Subcutaneous adipose tissue (tissue), 4 donors: ENCODE data around the gene EPS15. TPM values are rescaled to one million over a fixed set of nuclear protein-coding genes. Genes with fewer than 3 reads are reported as not detected.

ENCODE experiments used
- total RNA-seq, 4 donors: library from RNA; depleted of rRNA; stranded (reverse); fragments of >200 nt; gene quantifications; one replicate each; pipeline ENCODE4 v1.1.0, GENCODE V29; 2016
- TF ChIP-seq, protein P1 (sequence below): fragments of 450-650 bp; IDR thresholded peaks from one replicate; pipeline ENCODE4 v1.5.1; 2016; ENCODE audit warnings: low read depth, mild to moderate bottlenecking, control low read depth, antibody characterized with exemption, moderate library complexity

The EPS15 gene
- total RNA-seq, 4 donors from 2014 or later: 135 to 148 (median 145) TPM

DNA sequence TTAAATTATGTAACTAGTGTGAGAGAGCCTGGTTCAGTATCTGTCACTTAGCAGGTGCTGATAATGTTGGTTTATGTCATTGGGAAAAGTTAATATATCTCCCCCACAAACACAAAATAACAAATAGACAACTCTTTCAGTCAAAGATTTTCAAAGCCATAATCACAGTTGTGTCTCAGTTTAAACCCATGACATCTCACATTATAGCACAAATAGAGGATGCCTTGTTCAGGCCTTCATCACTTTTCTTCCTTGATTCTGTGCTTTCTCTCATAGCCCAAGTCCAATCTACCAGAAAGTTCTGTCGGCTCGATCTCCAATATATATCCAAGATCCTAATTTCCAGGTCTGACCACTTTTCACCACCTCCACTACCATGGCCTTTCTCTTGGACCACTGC is 6.2 kb upstream of the EPS15 start:
- TF ChIP-seq, protein P1, sequence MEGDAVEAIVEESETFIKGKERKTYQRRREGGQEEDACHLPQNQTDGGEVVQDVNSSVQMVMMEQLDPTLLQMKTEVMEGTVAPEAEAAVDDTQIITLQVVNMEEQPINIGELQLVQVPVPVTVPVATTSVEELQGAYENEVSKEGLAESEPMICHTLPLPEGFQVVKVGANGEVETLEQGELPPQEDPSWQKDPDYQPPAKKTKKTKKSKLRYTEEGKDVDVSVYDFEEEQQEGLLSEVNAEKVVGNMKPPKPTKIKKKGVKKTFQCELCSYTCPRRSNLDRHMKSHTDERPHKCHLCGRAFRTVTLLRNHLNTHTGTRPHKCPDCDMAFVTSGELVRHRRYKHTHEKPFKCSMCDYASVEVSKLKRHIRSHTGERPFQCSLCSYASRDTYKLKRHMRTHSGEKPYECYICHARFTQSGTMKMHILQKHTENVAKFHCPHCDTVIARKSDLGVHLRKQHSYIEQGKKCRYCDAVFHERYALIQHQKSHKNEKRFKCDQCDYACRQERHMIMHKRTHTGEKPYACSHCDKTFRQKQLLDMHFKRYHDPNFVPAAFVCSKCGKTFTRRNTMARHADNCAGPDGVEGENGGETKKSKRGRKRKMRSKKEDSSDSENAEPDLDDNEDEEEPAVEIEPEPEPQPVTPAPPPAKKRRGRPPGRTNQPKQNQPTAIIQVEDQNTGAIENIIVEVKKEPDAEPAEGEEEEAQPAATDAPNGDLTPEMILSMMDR: no peak

DNA sequence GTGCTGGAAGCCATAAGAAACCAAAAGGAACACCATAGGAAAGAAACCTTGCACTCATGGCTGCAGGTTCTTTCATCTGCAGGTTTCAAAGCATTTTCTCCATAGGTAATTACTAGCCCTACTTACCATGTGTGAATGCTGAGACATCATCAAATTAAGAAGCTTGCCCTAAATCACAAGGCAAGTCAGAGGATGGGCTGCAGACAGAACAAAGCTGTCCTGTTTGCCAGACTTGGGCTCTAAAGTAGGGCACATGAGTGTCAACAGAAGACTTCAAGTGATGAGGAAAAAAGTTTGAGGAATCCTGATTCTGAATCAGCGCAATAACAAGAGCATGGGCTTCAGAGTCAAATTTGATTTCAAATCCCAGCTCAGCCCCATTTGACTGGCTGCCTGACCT is 5.8 kb upstream of the EPS15 start:
- TF ChIP-seq, protein P1: no peak

DNA sequence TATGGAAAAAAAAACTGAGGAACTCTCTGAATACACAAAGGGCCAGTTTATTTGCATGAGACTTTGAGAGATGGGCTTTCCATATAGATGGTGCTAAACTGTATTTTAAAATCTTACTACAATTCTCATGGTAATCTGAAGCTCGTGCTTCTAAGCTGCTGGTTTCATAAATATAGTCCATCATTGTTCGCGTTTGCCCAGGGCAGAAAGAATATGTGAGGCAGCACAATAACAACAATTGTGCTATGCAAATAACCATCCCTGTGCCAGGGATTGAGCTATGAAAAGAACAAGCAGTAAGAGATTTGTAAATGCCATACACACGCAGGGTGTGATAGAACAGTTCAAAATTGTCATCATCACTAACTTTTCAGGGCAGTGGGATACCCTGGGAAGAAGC is 4.9 kb upstream of the EPS15 start:
- TF ChIP-seq, protein P1: no peak

DNA sequence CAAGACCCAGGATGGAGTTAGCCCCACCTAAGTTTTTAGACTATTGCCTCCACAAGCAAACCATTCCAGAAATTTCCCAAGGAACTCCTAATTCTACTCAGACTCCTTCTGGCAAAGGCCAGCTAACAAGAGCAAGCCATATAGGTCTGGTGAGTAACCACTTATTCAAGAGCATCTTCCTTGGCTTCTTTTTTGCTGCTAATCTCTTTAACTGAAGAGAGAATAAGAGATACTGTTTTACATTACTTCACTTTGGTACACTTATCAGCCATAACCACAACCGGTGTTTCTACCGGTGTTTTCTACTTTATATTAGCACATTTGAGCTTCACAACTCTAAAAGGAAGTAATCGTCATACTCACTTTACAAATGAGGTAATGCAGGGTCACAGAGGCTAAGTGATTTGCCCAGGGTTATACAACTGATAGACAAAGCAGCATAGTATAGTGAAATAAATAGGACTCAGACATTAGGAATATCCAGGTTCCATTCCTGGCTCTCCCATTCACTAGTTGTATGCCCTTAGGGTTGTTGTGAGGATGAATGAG is 1.7 kb upstream of the EPS15 start:
- TF ChIP-seq, protein P1: no peak

DNA sequence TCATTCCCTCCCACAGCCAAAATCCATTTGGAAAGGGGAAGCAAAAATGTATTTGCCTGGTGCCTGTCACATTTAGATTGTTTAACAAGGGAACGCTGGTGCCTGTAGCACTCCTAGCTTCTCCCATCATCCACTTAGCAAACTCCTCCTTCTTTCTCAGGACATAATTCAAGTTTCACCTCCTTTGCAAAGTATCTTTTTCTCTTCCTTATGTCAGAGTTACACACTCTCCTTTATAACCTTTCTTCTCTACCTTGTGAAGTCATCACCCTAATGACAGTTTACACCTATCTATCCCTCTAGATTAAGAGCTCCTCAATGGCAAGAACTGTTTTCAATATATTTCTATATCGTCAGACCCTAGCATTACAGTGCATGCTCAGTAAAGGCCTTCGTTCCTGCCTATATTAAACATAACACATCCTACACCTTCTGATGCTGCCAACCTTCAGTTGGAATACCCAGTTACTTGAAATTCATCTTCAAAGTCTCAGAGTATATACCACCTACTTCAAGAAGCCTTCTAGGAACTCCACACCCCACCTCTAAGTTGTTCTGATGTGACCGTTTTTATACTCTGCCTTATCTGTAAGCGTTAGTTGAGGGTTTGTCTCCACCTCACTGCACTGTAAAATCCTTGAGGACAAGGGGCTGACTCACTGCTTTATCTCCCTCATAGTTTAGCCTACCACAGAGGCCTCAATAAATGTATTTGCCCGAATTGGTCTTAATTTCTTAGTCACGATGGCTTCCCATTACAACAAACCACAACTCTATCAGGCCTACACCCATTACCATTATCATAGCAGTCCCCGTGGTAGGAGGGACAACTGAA is 1.0 kb upstream of the EPS15 start:
- TF ChIP-seq, protein P1: no peak

DNA sequence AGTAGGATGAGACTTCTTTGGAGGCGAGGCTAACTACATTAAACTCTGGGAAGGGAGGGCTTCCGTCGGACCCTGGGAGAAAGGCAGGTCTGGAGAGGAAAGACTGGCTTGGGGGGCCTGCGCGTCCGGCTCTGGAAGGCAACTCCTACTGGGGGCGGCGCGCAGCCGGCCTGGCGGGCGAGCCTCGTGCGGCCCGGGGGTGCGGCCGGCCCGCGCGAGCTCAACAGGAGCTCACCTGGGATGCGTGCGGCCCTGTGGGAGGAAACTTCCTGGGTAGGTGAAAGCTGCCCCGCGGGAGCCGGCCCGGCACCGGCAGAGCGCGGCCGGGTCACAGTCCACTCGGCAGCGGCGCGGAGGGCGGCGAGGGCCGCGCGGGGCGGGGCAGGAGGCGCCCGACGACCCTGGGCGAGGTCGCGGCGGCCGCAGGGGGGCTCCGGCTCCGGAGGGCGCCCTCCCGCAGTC is 449 bp downstream of the EPS15 start:
- TF ChIP-seq, protein P1: no peak

DNA sequence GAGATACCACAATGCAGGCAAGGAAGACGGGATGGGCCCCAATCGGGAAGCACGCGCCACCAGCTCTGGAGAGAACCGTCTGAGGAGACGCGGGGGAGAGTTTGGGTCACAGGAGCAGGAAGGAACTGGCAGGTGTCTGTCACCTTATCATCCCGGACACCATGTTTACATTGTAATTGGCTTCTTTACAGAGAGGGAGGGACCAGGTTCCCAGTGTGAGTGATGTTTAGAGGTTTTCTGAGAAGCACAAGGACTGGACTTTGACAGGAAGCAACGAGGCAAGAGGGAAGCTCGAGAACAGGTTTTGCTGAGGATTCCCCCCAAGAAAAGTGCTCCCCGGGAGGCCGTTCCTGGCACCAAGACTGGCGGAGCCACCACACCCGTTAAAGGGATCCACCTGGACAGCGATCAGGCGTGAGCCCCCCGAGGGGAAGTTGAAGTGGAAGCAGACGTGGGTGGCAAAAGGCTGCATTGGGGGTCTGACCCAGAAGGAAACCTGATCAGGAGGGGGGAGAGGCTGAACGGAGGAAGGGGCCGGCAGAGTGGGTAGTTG is 957 bp downstream of the EPS15 start:
- TF ChIP-seq, protein P1: no peak
